GM23338 (cell line): Measurements from ENCODE around the gene STRN4. TPM values are rescaled to one million over a fixed set of nuclear protein-coding genes. Genes with fewer than 3 reads are reported as not detected.
"Not testable (repeated sequence)": the region's sequence is repeated elsewhere in the genome, so short reads cannot be mapped to it uniquely, and the experiment has no call there.

Source experiments
- ATAC-seq: fragments of 200-7000 bp; cut with Tn5 transposase; 3 replicates; pipeline ENCODE4 v1.9.1; 2020
- DNase-seq: peaks from one replicate; pipeline ENCODE4 v3.0.0-alpha.2; 2015; ENCODE audit warnings: low spot score
- H2AFZ ChIP-seq: fragments of 200-600 bp; sonication (generic); 2 replicates; pipeline ENCODE4 v1.8.0; 2016; ENCODE audit warnings: antibody characterized with exemption, mild to moderate bottlenecking, moderate library complexity
- H3F3A ChIP-seq: fragments of 200-600 bp; sonication (generic); replicated peaks from 2 replicates; pipeline ENCODE4 v1.8.0; 2017; ENCODE audit warnings: antibody characterized with exemption, mixed run types, low read depth
- H3K27ac ChIP-seq: fragments of 200-600 bp; sonication (generic); 2 replicates; pipeline ENCODE4 v1.6.1; 2016; ENCODE audit warnings: low read depth
- H3K27me3 ChIP-seq: fragments of 200-600 bp; sonication (generic); 2 replicates; pipeline ENCODE4 v1.8.0; 2016; ENCODE audit warnings: mild to moderate bottlenecking, mixed run types, moderate library complexity; ENCODE audit not compliant: insufficient read depth
- H3K36me3 ChIP-seq: fragments of 200-600 bp; sonication (generic); 2 replicates; pipeline ENCODE4 v1.8.0; 2016; ENCODE audit warnings: mild to moderate bottlenecking; ENCODE audit not compliant: insufficient read depth
- H3K4me1 ChIP-seq: fragments of 200-600 bp; sonication (generic); 2 replicates; pipeline ENCODE4 v1.8.0; 2016; ENCODE audit warnings: mild to moderate bottlenecking, moderate library complexity; ENCODE audit not compliant: insufficient read depth
- H3K4me2 ChIP-seq: fragments of 200-600 bp; sonication (generic); 2 replicates; pipeline ENCODE4 v1.7.1; 2017; ENCODE audit warnings: mixed run types
- H3K4me3 ChIP-seq: fragments of 200-600 bp; sonication (generic); 2 replicates; pipeline ENCODE4 v1.6.1; 2016; ENCODE audit warnings: mixed run types
- H3K79me2 ChIP-seq: fragments of 200-600 bp; sonication (generic); replicated peaks from 2 replicates; pipeline ENCODE4 v1.8.0; 2017; ENCODE audit warnings: mild to moderate bottlenecking; ENCODE audit not compliant: insufficient read depth
- H3K9me2 ChIP-seq: fragments of 200-600 bp; sonication (generic); 2 replicates; pipeline ENCODE4 v1.8.0; 2017; ENCODE audit not compliant: insufficient read depth
- H4K20me1 ChIP-seq: fragments of 200-600 bp; sonication (generic); replicated peaks from 2 replicates; pipeline ENCODE4 v1.8.0; 2017; ENCODE audit warnings: mild to moderate bottlenecking; ENCODE audit not compliant: insufficient read depth
- H3K27ac Mint-ChIP-seq: 2 replicates; pipeline ENCODE4 v1.8.0; 2020; ENCODE audit warnings: inconsistent platforms, mild to moderate bottlenecking, moderate library complexity, mixed read lengths
- H3K27me3 Mint-ChIP-seq: 3 replicates; pipeline ENCODE4 v1.8.0; 2022; ENCODE audit warnings: low read depth, mild to moderate bottlenecking, moderate library complexity, mixed read lengths, inconsistent platforms; ENCODE audit not compliant: insufficient read depth, poor library complexity
- H3K36me3 Mint-ChIP-seq: 3 replicates; pipeline ENCODE4 v1.8.0; 2021; ENCODE audit warnings: low read depth, mild to moderate bottlenecking, inconsistent platforms, moderate library complexity, mixed read lengths
- H3K4me1 Mint-ChIP-seq: 3 replicates; pipeline ENCODE4 v1.8.0; 2020; ENCODE audit warnings: mild to moderate bottlenecking, inconsistent platforms, mixed read lengths
- H3K4me3 Mint-ChIP-seq: 3 replicates; pipeline ENCODE4 v1.8.0; 2021; ENCODE audit warnings: moderate library complexity, mild to moderate bottlenecking, inconsistent platforms, mixed read lengths
- H3K9me3 Mint-ChIP-seq: 3 replicates; pipeline ENCODE4 v1.8.0; 2020; ENCODE audit warnings: moderate library complexity, mild to moderate bottlenecking, inconsistent platforms, mixed read lengths
- CREB1 ChIP-seq: fragments of 250-450 bp; sonication (Bioruptor Pico); IDR thresholded peaks from 2 replicates; pipeline ENCODE4 v1.5.0; 2020; ENCODE audit warnings: low read depth, mild to moderate bottlenecking, moderate library complexity
- JUNB ChIP-seq: IDR thresholded peaks from one replicate; pipeline ENCODE4 v1.6.1; 2016; ENCODE audit warnings: antibody characterized with exemption; ENCODE audit not compliant: unreplicated experiment
- NANOG ChIP-seq: IDR thresholded peaks from 2 replicates; pipeline ENCODE4 v1.6.1; 2016; ENCODE audit warnings: antibody characterized with exemption, borderline replicate concordance
- POLR2AphosphoS5 ChIP-seq: IDR thresholded peaks from 2 replicates; pipeline ENCODE4 v1.6.1; 2016; ENCODE audit warnings: antibody characterized with exemption, low read depth
- polyA plus RNA-seq: library from polyadenylated mRNA; unstranded; fragments of >200 nt; fragmentation: Nextera tagmentation; extraction: Ambion mirVana; gene quantifications from 2 replicates; pipeline ENCODE4 v1.2.1, GENCODE V29; 2016
- total RNA-seq: library from RNA; depleted of rRNA; stranded (reverse); fragments of >200 nt; shearing (Covaris generic); gene quantifications from 2 replicates; pipeline ENCODE4 v1.2.3, GENCODE V29; 2014
- TF ChIP-seq, protein P1 (sequence below): IDR thresholded peaks from one replicate; pipeline ENCODE4 v1.6.1; 2018; ENCODE audit warnings: antibody characterized with exemption; ENCODE audit not compliant: unreplicated experiment
- TF ChIP-seq, protein P2 (sequence below): IDR thresholded peaks from 2 replicates; pipeline ENCODE4 v1.6.1; 2016; ENCODE audit warnings: antibody characterized with exemption
- TF ChIP-seq, protein P3 (sequence below), 2 experiments: fragments of 200-600 bp in 1 of 2; sonication (generic) in 1 of 2; conservative IDR thresholded peaks; 2 replicates each; pipeline versions ENCODE4 v1.5.1 to v1.6.1; 2016 to 2017; ENCODE audit warnings: antibody characterized with exemption in 2 of 2, low read depth in 2 of 2, mild to moderate bottlenecking in 2 of 2, moderate library complexity in 1 of 2

STRN4 gene
- total and polyA plus RNA-seq, 2 experiments from 2014 or later = 62.1 to 140 TPM

DNA sequence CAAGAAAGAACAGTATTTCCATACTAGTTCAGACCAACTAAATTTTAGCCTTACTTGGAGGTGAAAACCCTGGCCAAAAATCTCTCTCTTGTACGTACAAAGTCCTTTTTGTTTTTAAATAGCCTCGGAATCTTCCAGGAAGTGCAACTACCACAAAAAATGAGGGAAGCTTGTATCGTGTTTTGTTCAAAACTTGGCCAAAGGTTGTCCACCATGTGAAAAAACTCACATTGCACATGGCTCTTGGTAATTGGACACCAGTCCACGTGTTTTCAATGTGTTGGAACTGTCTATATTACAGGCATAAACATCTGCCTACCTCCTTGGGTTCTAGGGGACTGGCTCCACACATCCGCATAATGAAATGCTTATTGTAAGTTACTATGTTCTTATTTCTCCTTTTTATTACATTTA is 15.2 kb upstream of the STRN4 start (continued):
- no peak for TF ChIP-seq CREB1 (CRISPR knock-in tag)
- TF ChIP-seq JUNB = no peak

DNA sequence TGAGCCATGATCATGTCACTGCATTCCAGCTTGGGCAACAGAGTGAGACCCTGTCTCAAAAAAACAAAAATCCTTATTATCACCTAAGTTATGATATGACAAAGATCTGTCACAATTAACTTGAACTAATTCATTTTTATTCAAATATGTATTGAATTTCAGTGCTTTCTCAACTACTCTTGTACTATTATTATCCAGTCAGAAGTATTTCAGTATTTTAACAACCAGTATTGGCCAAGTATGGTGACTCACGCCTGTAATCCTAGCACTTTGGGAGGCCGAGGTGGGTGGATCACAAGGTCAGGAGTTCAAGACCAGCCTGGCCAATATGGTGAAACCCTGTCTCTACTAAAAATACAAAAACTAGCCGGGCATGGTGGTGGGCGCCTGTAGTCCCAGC is 14.6 kb upstream of the STRN4 start:
- not testable (repeated sequence) for H2AFZ ChIP-seq, H3F3A ChIP-seq, H3K27ac Mint-ChIP-seq, ATAC-seq, H3K36me3 ChIP-seq, H3K79me2 ChIP-seq, H3K27ac ChIP-seq, H3K9me2 ChIP-seq, H3K9me3 Mint-ChIP-seq, DNase-seq, H3K4me3 ChIP-seq, H3K4me1 ChIP-seq, H3K4me3 Mint-ChIP-seq, H3K27me3 ChIP-seq, H4K20me1 ChIP-seq, H3K4me2 ChIP-seq
- Mint-ChIP-seq H3K4me1 (peaks cover 11% of the 10 kb centered on the region), H3K27me3 (peaks cover 12% of the 10 kb centered on the region), H3K36me3 (peaks cover 22% of the 10 kb centered on the region)

DNA sequence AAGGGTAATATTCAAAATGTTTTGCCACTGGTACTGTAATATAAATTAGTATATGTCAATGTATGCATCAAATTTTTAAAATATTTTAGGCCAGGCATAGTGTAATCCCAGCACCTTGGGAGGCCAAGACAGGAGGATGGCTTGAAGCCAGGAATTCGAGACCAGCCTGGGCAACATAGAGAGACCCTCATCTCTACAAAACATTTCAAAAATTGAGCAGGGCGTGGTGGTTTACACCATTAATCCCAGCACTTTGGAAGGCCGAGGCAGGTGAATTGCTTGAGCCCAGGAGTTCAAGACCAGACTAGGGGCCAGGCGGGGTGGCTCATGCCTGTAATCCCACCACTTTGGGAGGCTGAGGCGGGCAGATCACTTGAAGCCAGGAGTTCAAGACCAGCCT is 14.1 kb upstream of the STRN4 start:
- Histone ChIP-seq H4K20me1 (no peaks in the 10 kb centered on the region; the same call in none of the 2 replicates), H3F3A (peaks cover 6% of the 10 kb centered on the region; the same call in 1 of the 2 replicates), H3K4me1 (peaks cover 5% of the 10 kb centered on the region; the same call in 1 of the 2 replicates), H3K9me2 (no peaks in the 10 kb centered on the region), H3K27ac (no peak overlapping the region; the same call in 1 of the 2 replicates), H3K36me3 (no peaks in the 10 kb centered on the region; the same call in 1 of the 2 replicates), H3K27me3 (no peaks in the 10 kb centered on the region), H3K4me2 (no peak overlapping the region), H3K79me2 (no peaks in the 10 kb centered on the region), H2AFZ (no peak overlapping the region), H3K4me3 (no peak overlapping the region)
- Mint-ChIP-seq H3K4me1 (peaks cover 11% of the 10 kb centered on the region), H3K36me3 (peaks cover 22% of the 10 kb centered on the region), H3K27ac (no peak overlapping the region), H3K4me3 (no peak overlapping the region), H3K27me3 (peaks cover 12% of the 10 kb centered on the region), H3K9me3 (no peaks in the 10 kb centered on the region; the same call in 2 of the 3 replicates)
- no peak for DNase-seq
- no peak for ATAC-seq
- TF ChIP-seq POLR2AphosphoS5 = no peak
- TF ChIP-seq, protein P1, sequence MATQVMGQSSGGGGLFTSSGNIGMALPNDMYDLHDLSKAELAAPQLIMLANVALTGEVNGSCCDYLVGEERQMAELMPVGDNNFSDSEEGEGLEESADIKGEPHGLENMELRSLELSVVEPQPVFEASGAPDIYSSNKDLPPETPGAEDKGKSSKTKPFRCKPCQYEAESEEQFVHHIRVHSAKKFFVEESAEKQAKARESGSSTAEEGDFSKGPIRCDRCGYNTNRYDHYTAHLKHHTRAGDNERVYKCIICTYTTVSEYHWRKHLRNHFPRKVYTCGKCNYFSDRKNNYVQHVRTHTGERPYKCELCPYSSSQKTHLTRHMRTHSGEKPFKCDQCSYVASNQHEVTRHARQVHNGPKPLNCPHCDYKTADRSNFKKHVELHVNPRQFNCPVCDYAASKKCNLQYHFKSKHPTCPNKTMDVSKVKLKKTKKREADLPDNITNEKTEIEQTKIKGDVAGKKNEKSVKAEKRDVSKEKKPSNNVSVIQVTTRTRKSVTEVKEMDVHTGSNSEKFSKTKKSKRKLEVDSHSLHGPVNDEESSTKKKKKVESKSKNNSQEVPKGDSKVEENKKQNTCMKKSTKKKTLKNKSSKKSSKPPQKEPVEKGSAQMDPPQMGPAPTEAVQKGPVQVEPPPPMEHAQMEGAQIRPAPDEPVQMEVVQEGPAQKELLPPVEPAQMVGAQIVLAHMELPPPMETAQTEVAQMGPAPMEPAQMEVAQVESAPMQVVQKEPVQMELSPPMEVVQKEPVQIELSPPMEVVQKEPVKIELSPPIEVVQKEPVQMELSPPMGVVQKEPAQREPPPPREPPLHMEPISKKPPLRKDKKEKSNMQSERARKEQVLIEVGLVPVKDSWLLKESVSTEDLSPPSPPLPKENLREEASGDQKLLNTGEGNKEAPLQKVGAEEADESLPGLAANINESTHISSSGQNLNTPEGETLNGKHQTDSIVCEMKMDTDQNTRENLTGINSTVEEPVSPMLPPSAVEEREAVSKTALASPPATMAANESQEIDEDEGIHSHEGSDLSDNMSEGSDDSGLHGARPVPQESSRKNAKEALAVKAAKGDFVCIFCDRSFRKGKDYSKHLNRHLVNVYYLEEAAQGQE = no peak
- TF ChIP-seq NANOG = no peak
- TF ChIP-seq, protein P2, sequence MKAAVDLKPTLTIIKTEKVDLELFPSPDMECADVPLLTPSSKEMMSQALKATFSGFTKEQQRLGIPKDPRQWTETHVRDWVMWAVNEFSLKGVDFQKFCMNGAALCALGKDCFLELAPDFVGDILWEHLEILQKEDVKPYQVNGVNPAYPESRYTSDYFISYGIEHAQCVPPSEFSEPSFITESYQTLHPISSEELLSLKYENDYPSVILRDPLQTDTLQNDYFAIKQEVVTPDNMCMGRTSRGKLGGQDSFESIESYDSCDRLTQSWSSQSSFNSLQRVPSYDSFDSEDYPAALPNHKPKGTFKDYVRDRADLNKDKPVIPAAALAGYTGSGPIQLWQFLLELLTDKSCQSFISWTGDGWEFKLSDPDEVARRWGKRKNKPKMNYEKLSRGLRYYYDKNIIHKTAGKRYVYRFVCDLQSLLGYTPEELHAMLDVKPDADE = no peak
- no peak for TF ChIP-seq JUNB
- TF ChIP-seq, protein P3, sequence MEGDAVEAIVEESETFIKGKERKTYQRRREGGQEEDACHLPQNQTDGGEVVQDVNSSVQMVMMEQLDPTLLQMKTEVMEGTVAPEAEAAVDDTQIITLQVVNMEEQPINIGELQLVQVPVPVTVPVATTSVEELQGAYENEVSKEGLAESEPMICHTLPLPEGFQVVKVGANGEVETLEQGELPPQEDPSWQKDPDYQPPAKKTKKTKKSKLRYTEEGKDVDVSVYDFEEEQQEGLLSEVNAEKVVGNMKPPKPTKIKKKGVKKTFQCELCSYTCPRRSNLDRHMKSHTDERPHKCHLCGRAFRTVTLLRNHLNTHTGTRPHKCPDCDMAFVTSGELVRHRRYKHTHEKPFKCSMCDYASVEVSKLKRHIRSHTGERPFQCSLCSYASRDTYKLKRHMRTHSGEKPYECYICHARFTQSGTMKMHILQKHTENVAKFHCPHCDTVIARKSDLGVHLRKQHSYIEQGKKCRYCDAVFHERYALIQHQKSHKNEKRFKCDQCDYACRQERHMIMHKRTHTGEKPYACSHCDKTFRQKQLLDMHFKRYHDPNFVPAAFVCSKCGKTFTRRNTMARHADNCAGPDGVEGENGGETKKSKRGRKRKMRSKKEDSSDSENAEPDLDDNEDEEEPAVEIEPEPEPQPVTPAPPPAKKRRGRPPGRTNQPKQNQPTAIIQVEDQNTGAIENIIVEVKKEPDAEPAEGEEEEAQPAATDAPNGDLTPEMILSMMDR (conservative IDR thresholded peaks at IDR 0.05; ENCODE audit: low read depth in 2 of 2) = no peak
- TF ChIP-seq CREB1 (CRISPR knock-in tag) = no peak
